WERI-Rb-1 (cell line): ENCODE results near the gene ZP1.
A peak's percentile ranks its signal among the peaks of the same experiment; 100 is the strongest.

Experiments
- DNase-seq: peaks from one replicate; pipeline ENCODE4 v3.0.0-alpha.2; 2020
- H3K27ac ChIP-seq: fragments of 250-450 bp; sonication (Bioruptor Pico); 2 replicates; pipeline ENCODE4 v1.5.1; 2020; ENCODE audit warnings: mild to moderate bottlenecking, moderate library complexity
- H3K27me3 ChIP-seq: fragments of 250-450 bp; sonication (Bioruptor Pico); 2 replicates; pipeline ENCODE4 v1.5.1; 2021; ENCODE audit warnings: mild to moderate bottlenecking, low read depth, moderate library complexity; ENCODE audit not compliant: insufficient read depth, severe bottlenecking
- H3K36me3 ChIP-seq: fragments of 250-450 bp; sonication (Bioruptor Pico); 2 replicates; pipeline ENCODE4 v1.5.1; 2020; ENCODE audit warnings: mild to moderate bottlenecking, moderate library complexity
- H3K4me3 ChIP-seq: 2 replicates; pipeline ENCODE4 v1.5.1; 2011; ENCODE audit warnings: low read depth, mild to moderate bottlenecking, control low read depth, low read length
- H3K9me3 ChIP-seq: fragments of 250-450 bp; sonication (Bioruptor Pico); 2 replicates; pipeline ENCODE4 v1.5.1; 2021; ENCODE audit warnings: mild to moderate bottlenecking, moderate library complexity; ENCODE audit not compliant: severe bottlenecking
- CTCF ChIP-seq: IDR thresholded peaks from 2 replicates; pipeline ENCODE4 v1.5.1; 2011; ENCODE audit warnings: low read depth, mild to moderate bottlenecking, control low read depth, inconsistent platforms, low read length

Gene ZP1

GRCh38 chr11:60847896-60848295 is 19.4 kb upstream of the ZP1 start:
- no peak overlapping the region for H3K4me3 ChIP-seq
- no peaks in the 10 kb centered on the region for H3K27me3 ChIP-seq
- no peak for TF ChIP-seq CTCF
- no peaks in the 10 kb centered on the region for H3K9me3 ChIP-seq
- no peak for DNase-seq
- no peak overlapping the region for H3K27ac ChIP-seq
- H3K36me3 ChIP-seq = peaks cover 15% of the 10 kb centered on the region

DNA sequence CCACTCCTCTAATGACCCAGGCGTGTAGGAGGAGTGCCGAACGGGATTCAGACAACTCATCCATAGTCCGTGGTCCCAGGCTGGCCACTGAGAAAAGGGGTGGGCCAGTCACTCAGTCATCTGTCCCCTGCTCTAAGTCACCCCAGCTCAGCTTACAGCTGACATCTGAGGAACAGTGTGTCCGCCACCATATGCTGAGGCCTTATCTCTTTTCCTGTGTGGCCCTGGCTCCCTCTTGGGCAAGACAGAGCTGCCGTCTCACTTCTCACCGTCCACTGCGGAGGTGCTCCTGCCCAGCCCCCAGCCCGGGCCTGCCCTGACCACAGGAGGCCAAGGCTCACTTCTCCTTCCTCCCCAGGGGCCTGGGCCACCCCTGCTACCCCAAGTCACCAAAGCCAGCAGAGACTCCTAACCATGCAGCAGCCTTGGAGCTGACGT is 18.6 kb upstream of the ZP1 start:
- TF ChIP-seq CTCF = no peak
- Histone ChIP-seq H3K9me3 (no peaks in the 10 kb centered on the region), H3K27me3 (no peaks in the 10 kb centered on the region), H3K36me3 (peaks cover 15% of the 10 kb centered on the region), H3K27ac (peak overlapping the region; percentile 63), H3K4me3 (no peak overlapping the region)
- DNase-seq = peak; percentile 59

- DNase-seq = no peak
- H3K27ac ChIP-seq = no peak overlapping the region
Observed at GRCh38 chr11:60849641-60850520, 17.5 kb upstream of the ZP1 start.

DNA sequence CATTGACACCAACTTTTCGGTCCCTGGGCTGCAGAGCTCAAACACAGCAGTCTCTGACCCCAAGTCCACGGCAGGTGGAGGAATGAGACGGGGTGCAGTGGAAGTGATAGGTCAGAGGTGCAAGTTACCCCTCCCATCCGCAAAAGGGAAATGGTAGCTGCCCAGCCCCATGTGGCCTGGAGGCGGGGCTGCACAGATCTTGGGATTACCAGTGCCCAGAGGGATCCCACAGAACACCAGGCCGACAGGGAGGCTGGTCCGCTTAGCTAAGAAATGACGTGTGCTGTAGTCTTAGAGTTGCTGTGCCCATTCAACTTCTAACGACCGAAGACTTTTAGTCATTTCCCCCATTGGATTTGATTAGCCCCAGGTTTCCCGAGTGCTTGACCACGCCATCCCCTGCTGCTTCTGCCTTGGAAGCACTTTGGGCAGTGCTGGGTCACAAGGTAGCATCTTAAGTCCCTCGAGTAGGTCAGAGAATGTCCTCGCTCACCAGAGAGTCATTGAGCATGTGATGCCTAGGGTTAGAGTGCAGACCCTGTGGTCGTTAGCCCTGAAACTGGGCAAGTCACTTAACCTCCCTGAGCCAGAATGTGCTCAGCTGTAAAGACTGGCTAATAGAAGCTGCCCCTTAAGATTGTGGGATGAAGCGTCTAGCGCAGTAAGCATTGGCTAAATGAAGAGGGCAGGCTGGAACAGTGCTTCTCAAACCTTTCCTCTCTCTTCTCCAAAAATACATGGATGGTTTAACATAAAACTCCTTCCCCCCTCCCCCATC is 15.8 kb upstream of the ZP1 start:
- no peak for DNase-seq

More at GRCh38 chr11:60849641-60850520, 17.5 kb upstream of the ZP1 start:
- Histone ChIP-seq H3K27me3 (no peaks in the 10 kb centered on the region), H3K4me3 (no peak overlapping the region), H3K36me3 (peaks cover 11% of the 10 kb centered on the region), H3K9me3 (no peaks in the 10 kb centered on the region)
- TF ChIP-seq CTCF = no peak

More for the DNA sequence above, 15.8 kb upstream of the ZP1 start:
- H3K27me3 ChIP-seq = no peaks in the 10 kb centered on the region
- no peaks in the 10 kb centered on the region for H3K9me3 ChIP-seq
- no peak for TF ChIP-seq CTCF
- H3K27ac ChIP-seq = no peak overlapping the region
- peaks cover 7% of the 10 kb centered on the region for H3K36me3 ChIP-seq
- no peak overlapping the region for H3K4me3 ChIP-seq
